Caco-2 (cell line): ENCODE results near the gene ABCC5. TPM values are rescaled to one million over a fixed set of nuclear protein-coding genes. Genes with fewer than 3 reads are reported as not detected.

Source experiments
- BruUV-seq: library from RNA; stranded (reverse); fragments of 400-500 nt; replicated peaks from 2 replicates; lab custom pipeline; 2021; lab: Mats Ljungman, UMichigan
- CTCF ChIA-PET: fragments of 300-600 bp; sonication (Branson Sonifier 250); formaldehyde crosslinking; loops from one replicate; lab custom pipeline; 2022; ENCODE audit warnings: antibody characterized with exemption; lab: Charles Lee
- POLR2A ChIA-PET: fragments of 300-600 bp; sonication (Branson Sonifier 250); formaldehyde crosslinking; loops from one replicate; lab custom pipeline; 2022; ENCODE audit warnings: antibody characterized with exemption; lab: Charles Lee
- DNase-seq, 2 experiments: peaks; one replicate each; pipeline versions ENCODE4 v3.0.0 to v3.0.0-alpha.2; 2020 to 2022
- H3K27me3 ChIP-seq: replicated peaks from 2 replicates; pipeline ENCODE4 v1.6.0; 2011; ENCODE audit warnings: low read length; ENCODE audit not compliant: control insufficient read depth, insufficient read depth
- H3K36me3 ChIP-seq: 2 replicates; pipeline ENCODE4 v1.5.1; 2011; ENCODE audit warnings: low read length; ENCODE audit not compliant: control insufficient read depth, insufficient read depth
- H3K4me1 ChIP-seq: fragments of 250-450 bp; sonication (Bioruptor Pico); 2 replicates; pipeline ENCODE4 v1.5.1; 2020; ENCODE audit warnings: mild to moderate bottlenecking
- H3K4me3 ChIP-seq: 2 replicates; pipeline ENCODE4 v1.5.1; 2011; ENCODE audit warnings: low read depth, mild to moderate bottlenecking, control low read depth, low read length
- H3K9me3 ChIP-seq: fragments of 250-450 bp; sonication (Bioruptor Pico); 2 replicates; pipeline ENCODE4 v1.5.1; 2020; ENCODE audit warnings: mild to moderate bottlenecking, moderate library complexity
- H3K27ac Mint-ChIP-seq: one replicate; pipeline ENCODE4 v1.8.0; 2022; ENCODE audit warnings: mixed read lengths; ENCODE audit not compliant: unreplicated experiment
- H3K27me3 Mint-ChIP-seq: one replicate; pipeline ENCODE4 v1.8.0; 2022; ENCODE audit warnings: mixed read lengths; ENCODE audit not compliant: insufficient read depth, unreplicated experiment
- H3K36me3 Mint-ChIP-seq: one replicate; pipeline ENCODE4 v1.8.0; 2022; ENCODE audit warnings: mild to moderate bottlenecking, mixed read lengths; ENCODE audit not compliant: insufficient read depth, unreplicated experiment
- H3K4me1 Mint-ChIP-seq: one replicate; pipeline ENCODE4 v1.8.0; 2022; ENCODE audit warnings: low read depth, mixed read lengths; ENCODE audit not compliant: unreplicated experiment
- H3K4me3 Mint-ChIP-seq: one replicate; pipeline ENCODE4 v1.8.0; 2022; ENCODE audit warnings: mild to moderate bottlenecking, moderate library complexity, mixed read lengths; ENCODE audit not compliant: unreplicated experiment
- H3K9me3 Mint-ChIP-seq: one replicate; pipeline ENCODE4 v1.8.0; 2022; ENCODE audit warnings: mixed read lengths; ENCODE audit not compliant: unreplicated experiment
- CTCF ChIP-seq, 2 experiments: fragments of 200-600 bp in 1 of 2; IDR thresholded peaks; 1 replicate in 1 of 2; 2 replicates in 1 of 2; pipeline versions ENCODE4 v1.5.1 to v1.8.0; 2011 to 2022; ENCODE audit warnings: antibody characterized with exemption in 1 of 2, control low read depth in 1 of 2, inconsistent platforms in 1 of 2, low read depth in 1 of 2, low read length in 1 of 2, mild to moderate bottlenecking in 1 of 2, moderate library complexity in 1 of 2; ENCODE audit not compliant: insufficient read depth in 1 of 2, severe bottlenecking in 1 of 2, unreplicated experiment in 1 of 2
- intact Hi-C: fragments of 100-400 bp; cut with micrococcal nuclease; formaldehyde crosslinking; loops from one replicate; pipeline ENCODE4 v1.10.0; 2022; ENCODE audit not compliant: unreplicated experiment
- total RNA-seq: library from RNA; stranded (reverse); gene quantifications from 2 replicates; pipeline ENCODE4 v1.2.3, GENCODE V29; 2022

The ABCC5 gene
- total RNA-seq, 1 experiment from 2014 or later, result 21.3 TPM

GRCh38 chr3:184004476-184004875 is 13.2 kb downstream of the ABCC5 start:
- H3K36me3 Mint-ChIP-seq, result peaks cover 9% of the 10 kb centered on the region
- no peak overlapping the region for H3K4me3 Mint-ChIP-seq
- DNase-seq, result no peak
- H3K27me3 Mint-ChIP-seq, result no peaks in the 10 kb centered on the region
- intact Hi-C loops, result no loop called here
- POLR2A ChIA-PET, result no interaction called here
- no peaks in the 10 kb centered on the region for H3K27me3 ChIP-seq
- H3K36me3 ChIP-seq, result no peaks in the 10 kb centered on the region
- no peak for TF ChIP-seq CTCF (IDR thresholded peaks at IDR 0.05; ENCODE audit: insufficient read depth in 1 of 2, low read depth in 1 of 2, low read length in 1 of 2, severe bottlenecking in 1 of 2, unreplicated experiment in 1 of 2)
- H3K9me3 ChIP-seq, result no peaks in the 10 kb centered on the region
- H3K27ac Mint-ChIP-seq, result no peak overlapping the region
- no peak overlapping the region for H3K4me3 ChIP-seq
- H3K9me3 Mint-ChIP-seq, result no peaks in the 10 kb centered on the region
- CTCF ChIA-PET, result no interaction called here
- H3K4me1 Mint-ChIP-seq, result peaks cover 25% of the 10 kb centered on the region
- BruUV-seq, result no TSS peak
- H3K4me1 ChIP-seq, result peaks cover 9% of the 10 kb centered on the region; the same call in 1 of the 2 replicates

GRCh38 chr3:184003187-184003967 is 14.3 kb downstream of the ABCC5 start:
- POLR2A ChIA-PET, result interaction anchor here (1.1 kb wide), 1 partner anchor 13 kb away, joined by 3 read pairs; no protein-coding TSS in a partner anchor
- intact Hi-C loops, result loop anchor here (1.0 kb wide), 1 partner anchor 12 kb away; no protein-coding TSS in a partner anchor
- H3K4me1 Mint-ChIP-seq, result peaks cover 25% of the 10 kb centered on the region
- BruUV-seq, result no TSS peak
- peaks cover 9% of the 10 kb centered on the region for H3K36me3 Mint-ChIP-seq
- Histone ChIP-seq H3K27me3 (no peaks in the 10 kb centered on the region), H3K4me3 (no peak overlapping the region), H3K9me3 (no peaks in the 10 kb centered on the region), H3K4me1 (peaks cover 9% of the 10 kb centered on the region; the same call in 1 of the 2 replicates), H3K36me3 (no peaks in the 10 kb centered on the region)
- H3K27ac Mint-ChIP-seq, result peak overlapping the region; percentile 56
- no peaks in the 10 kb centered on the region for H3K27me3 Mint-ChIP-seq
- no peak for TF ChIP-seq CTCF (IDR thresholded peaks at IDR 0.05; ENCODE audit: insufficient read depth in 1 of 2, low read depth in 1 of 2, low read length in 1 of 2, severe bottlenecking in 1 of 2, unreplicated experiment in 1 of 2)
- no peak overlapping the region for H3K4me3 Mint-ChIP-seq
- CTCF ChIA-PET, result no interaction called here
- DNase-seq, result no peak
- no peaks in the 10 kb centered on the region for H3K9me3 Mint-ChIP-seq

GRCh38 chr3:184002469-184002868 is 15.2 kb downstream of the ABCC5 start:
- H3K36me3 ChIP-seq, result no peaks in the 10 kb centered on the region
- Mint-ChIP-seq H3K4me3 (no peak overlapping the region), H3K27ac (peak overlapping the region; percentile 56), H3K36me3 (peaks cover 9% of the 10 kb centered on the region), H3K9me3 (no peaks in the 10 kb centered on the region), H3K27me3 (no peaks in the 10 kb centered on the region), H3K4me1 (peaks cover 18% of the 10 kb centered on the region)
- peaks cover 9% of the 10 kb centered on the region; the same call in 1 of the 2 replicates for H3K4me1 ChIP-seq
- H3K4me3 ChIP-seq, result no peak overlapping the region
- CTCF ChIA-PET, result no interaction called here
- intact Hi-C loops, result no loop called here
- no peaks in the 10 kb centered on the region for H3K9me3 ChIP-seq
- no peaks in the 10 kb centered on the region for H3K27me3 ChIP-seq
- POLR2A ChIA-PET, result no interaction called here
- no peak for DNase-seq
- no peak for TF ChIP-seq CTCF (IDR thresholded peaks at IDR 0.05; ENCODE audit: insufficient read depth in 1 of 2, low read depth in 1 of 2, low read length in 1 of 2, severe bottlenecking in 1 of 2, unreplicated experiment in 1 of 2)
- BruUV-seq, result no TSS peak
